PC-9 (cell line): ENCODE data around the gene SELL. TPM values are rescaled to one million over a fixed set of nuclear protein-coding genes. Genes with fewer than 3 reads are reported as not detected.

ENCODE experiments used
- BruUV-seq: library from RNA; stranded (reverse); fragments of 400-500 nt; replicated peaks from 2 replicates; lab custom pipeline; 2021; lab: Mats Ljungman, UMichigan
- CTCF ChIA-PET: fragments of 300-600 bp; sonication (Branson Sonifier 250); formaldehyde crosslinking; loops from one replicate; lab custom pipeline; 2022; ENCODE audit warnings: antibody characterized with exemption; lab: Charles Lee
- POLR2A ChIA-PET: fragments of 300-600 bp; sonication (Branson Sonifier 250); formaldehyde crosslinking; loops from one replicate; lab custom pipeline; 2022; ENCODE audit warnings: antibody characterized with exemption; ENCODE audit not compliant: unreplicated experiment; lab: Charles Lee
- DNase-seq, 2 experiments: peaks; one replicate each; pipeline versions ENCODE4 v3.0.0 to v3.0.0-alpha.2; 2015 to 2022; ENCODE audit warnings: mixed read lengths in 1 of 2
- H2AFZ ChIP-seq: fragments of 200-600 bp; sonication (generic); 2 replicates; pipeline ENCODE4 v1.8.1; 2017; ENCODE audit warnings: antibody characterized with exemption
- H3F3A ChIP-seq: fragments of 200-600 bp; sonication (generic); 2 replicates; pipeline ENCODE4 v1.8.1; 2017; ENCODE audit warnings: antibody characterized with exemption, mild to moderate bottlenecking, low read depth; ENCODE audit not compliant: insufficient read depth
- H3K27ac ChIP-seq: fragments of 200-600 bp; sonication (generic); 2 replicates; pipeline ENCODE4 v1.6.1; 2016; ENCODE audit warnings: mixed run types
- H3K27me3 ChIP-seq: fragments of 200-600 bp; sonication (generic); 2 replicates; pipeline ENCODE4 v1.6.1; 2016; ENCODE audit warnings: low read depth, mixed run types; ENCODE audit not compliant: insufficient read depth
- H3K36me3 ChIP-seq: fragments of 200-600 bp; sonication (generic); 2 replicates; pipeline ENCODE4 v1.6.1; 2016; ENCODE audit warnings: low read depth, mixed run types
- H3K4me1 ChIP-seq: fragments of 200-600 bp; sonication (generic); replicated peaks from 2 replicates; pipeline ENCODE4 v1.6.1; 2016; ENCODE audit warnings: mixed run types; ENCODE audit not compliant: insufficient read depth
- H3K4me2 ChIP-seq: fragments of 200-600 bp; sonication (generic); 2 replicates; pipeline ENCODE4 v1.6.1; 2017; ENCODE audit warnings: mixed run types
- H3K4me3 ChIP-seq: fragments of 200-600 bp; sonication (generic); 2 replicates; pipeline ENCODE4 v1.6.1; 2016; ENCODE audit warnings: mixed run types
- H3K79me2 ChIP-seq: fragments of 200-600 bp; sonication (generic); 2 replicates; pipeline ENCODE4 v1.6.1; 2017; ENCODE audit warnings: low read depth, mixed run types
- H3K9me2 ChIP-seq: fragments of 200-600 bp; sonication (generic); 2 replicates; pipeline ENCODE4 v1.8.1; 2017; ENCODE audit warnings: mild to moderate bottlenecking; ENCODE audit not compliant: insufficient read depth
- H3K9me3 ChIP-seq: fragments of 200-600 bp; sonication (generic); 2 replicates; pipeline ENCODE4 v1.8.1; 2016; ENCODE audit warnings: low read depth; ENCODE audit not compliant: insufficient read depth
- H4K20me1 ChIP-seq: fragments of 200-600 bp; sonication (generic); 2 replicates; pipeline ENCODE4 v1.8.1; 2017; ENCODE audit not compliant: insufficient read depth
- EZH2 ChIP-seq: fragments of 200-600 bp; sonication (generic); IDR thresholded peaks from 2 replicates; pipeline ENCODE4 v1.8.0; 2017; ENCODE audit warnings: antibody characterized with exemption, low read depth
- intact Hi-C: fragments of 100-400 bp; cut with micrococcal nuclease; formaldehyde crosslinking; loops from one replicate; pipeline ENCODE4 v1.10.0; 2022; ENCODE audit not compliant: unreplicated experiment
- total RNA-seq: library from RNA; stranded (reverse); gene quantifications from 2 replicates; pipeline ENCODE4 v1.2.3, GENCODE V29; 2021
- TF ChIP-seq, protein P1 (sequence below): fragments of 200-600 bp; sonication (generic); conservative IDR thresholded peaks from 2 replicates; pipeline ENCODE4 v1.6.1; 2017; ENCODE audit warnings: mixed run types, antibody characterized with exemption, mild to moderate bottlenecking, moderate library complexity

Gene SELL
- total RNA-seq, 1 experiment from 2014 or later = 6.5 TPM

DNA sequence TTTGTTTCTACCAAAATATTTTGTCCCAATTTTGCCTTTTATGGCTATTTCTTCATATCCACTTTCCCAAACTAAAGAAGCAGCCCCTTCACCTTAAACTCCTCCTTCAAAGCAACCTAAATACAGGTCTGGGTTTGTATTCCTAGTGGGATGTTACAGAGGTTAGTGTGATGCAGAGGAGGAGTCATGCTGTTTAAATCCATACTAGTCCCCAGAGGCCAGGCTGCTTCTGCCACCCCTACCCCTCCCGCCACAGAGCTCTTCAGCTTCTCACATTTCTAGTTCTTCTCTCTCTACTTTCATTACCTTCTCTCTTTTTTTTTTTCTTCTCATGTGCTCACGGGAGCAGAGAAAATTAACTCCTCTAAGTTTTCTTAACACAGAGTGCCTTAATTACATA, 29.3 kb downstream of the SELL start:
- ChIA-PET CTCF (interaction anchor here (0.6 to 1.4 kb wide), 2 partner anchors 96 to 211 kb away, joined by 4 to 11 read pairs; partner anchors contain the start of gene F5), POLR2A (no interaction called here)
- Histone ChIP-seq H3K27ac (no peak overlapping the region), H3K4me2 (no peak overlapping the region), H3K36me3 (no peaks in the 10 kb centered on the region), H3K9me3 (no peaks in the 10 kb centered on the region), H3K4me3 (no peak overlapping the region), H3K27me3 (no peaks in the 10 kb centered on the region), H3K4me1 (peaks cover 32% of the 10 kb centered on the region), H3F3A (no peaks in the 10 kb centered on the region), H3K9me2 (no peaks in the 10 kb centered on the region), H3K79me2 (no peaks in the 10 kb centered on the region), H2AFZ (no peak overlapping the region), H4K20me1 (no peaks in the 10 kb centered on the region)
- BruUV-seq = no TSS peak
- TF ChIP-seq, protein P1, sequence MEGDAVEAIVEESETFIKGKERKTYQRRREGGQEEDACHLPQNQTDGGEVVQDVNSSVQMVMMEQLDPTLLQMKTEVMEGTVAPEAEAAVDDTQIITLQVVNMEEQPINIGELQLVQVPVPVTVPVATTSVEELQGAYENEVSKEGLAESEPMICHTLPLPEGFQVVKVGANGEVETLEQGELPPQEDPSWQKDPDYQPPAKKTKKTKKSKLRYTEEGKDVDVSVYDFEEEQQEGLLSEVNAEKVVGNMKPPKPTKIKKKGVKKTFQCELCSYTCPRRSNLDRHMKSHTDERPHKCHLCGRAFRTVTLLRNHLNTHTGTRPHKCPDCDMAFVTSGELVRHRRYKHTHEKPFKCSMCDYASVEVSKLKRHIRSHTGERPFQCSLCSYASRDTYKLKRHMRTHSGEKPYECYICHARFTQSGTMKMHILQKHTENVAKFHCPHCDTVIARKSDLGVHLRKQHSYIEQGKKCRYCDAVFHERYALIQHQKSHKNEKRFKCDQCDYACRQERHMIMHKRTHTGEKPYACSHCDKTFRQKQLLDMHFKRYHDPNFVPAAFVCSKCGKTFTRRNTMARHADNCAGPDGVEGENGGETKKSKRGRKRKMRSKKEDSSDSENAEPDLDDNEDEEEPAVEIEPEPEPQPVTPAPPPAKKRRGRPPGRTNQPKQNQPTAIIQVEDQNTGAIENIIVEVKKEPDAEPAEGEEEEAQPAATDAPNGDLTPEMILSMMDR = no peak
- TF ChIP-seq EZH2 = no peak
- no peak for DNase-seq
- intact Hi-C loops = no loop called here

DNA sequence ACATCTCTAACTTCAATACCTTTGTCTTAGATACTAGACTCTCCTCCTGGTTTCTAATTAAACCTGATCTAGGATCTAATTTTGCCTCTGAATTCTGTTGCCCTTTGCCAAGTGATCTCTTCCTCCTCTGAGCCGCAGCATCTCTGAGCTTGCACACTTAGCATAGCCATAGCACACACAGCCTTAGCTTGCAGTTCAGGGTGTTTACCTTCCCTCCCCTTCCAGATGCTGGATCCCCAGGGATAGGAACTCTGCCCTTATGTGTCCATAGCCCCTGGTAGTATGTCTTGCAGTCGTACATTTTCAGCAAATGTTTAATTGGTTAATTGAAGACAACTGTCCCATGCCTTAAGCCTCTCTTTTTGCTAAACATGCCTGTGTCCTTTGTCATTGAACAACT, 30.3 kb downstream of the SELL start:
- POLR2A ChIA-PET = interaction anchor here (0.6 kb wide), 1 partner anchor 742 kb away, joined by 3 read pairs; no protein-coding TSS in a partner anchor

DNA sequence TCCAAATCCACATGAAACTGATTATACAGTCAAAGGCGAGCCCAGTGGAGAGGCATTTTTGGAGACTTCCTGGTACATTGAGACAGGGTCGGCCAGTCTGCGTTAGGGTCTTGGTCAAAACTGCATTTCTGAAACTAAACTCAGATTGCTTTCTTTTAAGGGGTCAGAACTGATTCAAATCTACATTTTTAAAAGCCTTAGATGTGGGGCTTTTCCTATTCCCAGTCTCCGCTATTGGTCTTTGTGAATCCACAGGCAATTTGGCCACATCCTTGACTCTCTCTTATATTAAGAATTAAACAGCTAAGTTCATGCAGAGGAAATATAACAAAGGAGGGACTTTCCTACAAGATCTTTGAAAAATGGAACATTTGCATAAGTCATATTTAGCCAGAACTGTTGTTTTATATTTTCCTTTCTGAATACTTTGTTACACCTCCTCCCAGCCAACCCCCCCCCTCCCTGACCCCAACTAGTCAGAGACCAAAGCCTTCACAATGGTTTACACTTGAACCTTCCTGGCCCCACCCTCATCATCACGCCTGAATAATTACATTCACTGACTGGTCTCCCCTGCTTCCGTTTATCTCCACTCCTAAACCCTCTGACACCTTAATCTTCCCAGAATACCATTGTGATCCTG, 30.9 kb downstream of the SELL start:
- Histone ChIP-seq H3K27ac (peak overlapping the region; percentile 47), H3K9me2 (no peaks in the 10 kb centered on the region), H3K4me3 (no peak overlapping the region), H3K36me3 (no peaks in the 10 kb centered on the region), H2AFZ (peak overlapping the region; percentile 50), H3K4me2 (peak overlapping the region; percentile 34), H3F3A (peaks cover 12% of the 10 kb centered on the region), H4K20me1 (no peaks in the 10 kb centered on the region), H3K79me2 (no peaks in the 10 kb centered on the region), H3K4me1 (peaks cover 48% of the 10 kb centered on the region), H3K27me3 (no peaks in the 10 kb centered on the region), H3K9me3 (no peaks in the 10 kb centered on the region)
- ChIA-PET CTCF (interaction anchor here (1.4 kb wide), 2 partner anchors 78 to 94 kb away, joined by 5 to 11 read pairs; partner anchors contain the start of gene F5), POLR2A (no interaction called here)
- intact Hi-C loops = no loop called here
- TF ChIP-seq EZH2 = no peak
- TF ChIP-seq, protein P1 = no peak
- DNase-seq = peak in 1 of 2 experiments; percentile 37
- no TSS peak for BruUV-seq

More for the DNA sequence above, 30.3 kb downstream of the SELL start:
- TF ChIP-seq EZH2 = no peak
- TF ChIP-seq, protein P1 = no peak
- no TSS peak for BruUV-seq
- Histone ChIP-seq H3K79me2 (no peaks in the 10 kb centered on the region), H3K4me3 (no peak overlapping the region), H3K9me3 (no peaks in the 10 kb centered on the region), H4K20me1 (no peaks in the 10 kb centered on the region), H3K27ac (peak overlapping the region; percentile 47), H3K4me1 (peaks cover 41% of the 10 kb centered on the region), H3K9me2 (no peaks in the 10 kb centered on the region), H3F3A (peaks cover 9% of the 10 kb centered on the region), H3K27me3 (no peaks in the 10 kb centered on the region), H3K36me3 (no peaks in the 10 kb centered on the region), H2AFZ (peak overlapping the region; percentile 50), H3K4me2 (peak overlapping the region; percentile 34)
- intact Hi-C loops = no loop called here
- DNase-seq = peak in 1 of 2 experiments; percentile 2
- CTCF ChIA-PET = interaction anchor here (1.4 kb wide), 2 partner anchors 79 to 95 kb away, joined by 5 to 11 read pairs; partner anchors contain the start of gene F5
